Mesendoderm (in vitro differentiated cells): Measurements from ENCODE around the gene RAB14.

ENCODE experiments used
- DNase-seq: peaks from one replicate; pipeline ENCODE4 v3.0.0; 2013
- H2AK5ac ChIP-seq: 2 replicates; pipeline ENCODE4 v1.6.1; 2013; ENCODE audit warnings: low read length, inconsistent platforms
- H2BK120ac ChIP-seq: 2 replicates; pipeline ENCODE4 v1.6.1; 2013; ENCODE audit warnings: low read depth, mild to moderate bottlenecking, low read length, moderate library complexity, mixed read lengths
- H2BK15ac ChIP-seq: replicated peaks from 2 replicates; pipeline ENCODE4 v1.6.1; 2013; ENCODE audit warnings: low read depth, mild to moderate bottlenecking, moderate library complexity
- H2BK5ac ChIP-seq: 2 replicates; pipeline ENCODE4 v1.6.1; 2013; ENCODE audit warnings: low read length, inconsistent platforms
- H3K18ac ChIP-seq: 2 replicates; pipeline ENCODE4 v1.6.1; 2013; ENCODE audit warnings: mild to moderate bottlenecking, low read length, mixed read lengths
- H3K23ac ChIP-seq: one replicate; pipeline ENCODE4 v1.6.1; 2013; ENCODE audit warnings: low read length
- H3K27ac ChIP-seq: 2 replicates; pipeline ENCODE4 v1.5.1; 2013; ENCODE audit warnings: low read depth, mild to moderate bottlenecking, inconsistent platforms, low read length, moderate library complexity
- H3K27me3 ChIP-seq: 2 replicates; pipeline ENCODE4 v1.6.1; 2013; ENCODE audit warnings: low read length, control low read depth, mild to moderate bottlenecking, inconsistent platforms; ENCODE audit not compliant: insufficient read depth, poor library complexity
- H3K36me3 ChIP-seq: 2 replicates; pipeline ENCODE4 v1.6.1; 2013; ENCODE audit warnings: low read length, inconsistent platforms; ENCODE audit not compliant: control insufficient read depth, insufficient read depth
- H3K4ac ChIP-seq: one replicate; pipeline ENCODE4 v1.6.1; 2013; ENCODE audit warnings: low read depth, mild to moderate bottlenecking, low read length, moderate library complexity
- H3K4me1 ChIP-seq: 2 replicates; pipeline ENCODE4 v1.6.1; 2013; ENCODE audit warnings: low read depth, low read length, inconsistent platforms; ENCODE audit not compliant: control insufficient read depth
- H3K4me2 ChIP-seq: 2 replicates; pipeline ENCODE4 v1.6.1; 2013; ENCODE audit warnings: low read length
- H3K4me3 ChIP-seq: 2 replicates; pipeline ENCODE4 v1.5.1; 2013; ENCODE audit warnings: mild to moderate bottlenecking, low read length
- H3K56ac ChIP-seq: one replicate; pipeline ENCODE4 v1.6.1; 2013; ENCODE audit warnings: low read length
- H3K79me1 ChIP-seq: 2 replicates; pipeline ENCODE4 v1.6.1; 2013; ENCODE audit warnings: low read length, inconsistent platforms
- H3K79me2 ChIP-seq: 2 replicates; pipeline ENCODE4 v1.6.1; 2013; ENCODE audit warnings: mild to moderate bottlenecking, low read length; ENCODE audit not compliant: control insufficient read depth, insufficient read depth
- H3K9ac ChIP-seq: 2 replicates; pipeline ENCODE4 v1.6.1; 2013; ENCODE audit warnings: low read length, inconsistent platforms
- H4K5ac ChIP-seq: one replicate; pipeline ENCODE4 v1.6.1; 2013; ENCODE audit warnings: low read length
- H4K8ac ChIP-seq: one replicate; pipeline ENCODE4 v1.6.1; 2013; ENCODE audit warnings: low read depth, mild to moderate bottlenecking, control low read depth, low read length, moderate library complexity
- WGBS: extraction: QIAGEN DNeasy Blood & Tissue Kit; methylation state at CpG from one replicate; pipeline ENCODE4 v1.1.7; 2013; ENCODE audit warnings: low lambda C conversion rate, missing lambda C conversion rate; ENCODE audit not compliant: insufficient coverage; ENCODE audit errors: extremely low coverage; 5-methylcytosine and 5-hydroxymethylcytosine counted together

RAB14 gene

DNA sequence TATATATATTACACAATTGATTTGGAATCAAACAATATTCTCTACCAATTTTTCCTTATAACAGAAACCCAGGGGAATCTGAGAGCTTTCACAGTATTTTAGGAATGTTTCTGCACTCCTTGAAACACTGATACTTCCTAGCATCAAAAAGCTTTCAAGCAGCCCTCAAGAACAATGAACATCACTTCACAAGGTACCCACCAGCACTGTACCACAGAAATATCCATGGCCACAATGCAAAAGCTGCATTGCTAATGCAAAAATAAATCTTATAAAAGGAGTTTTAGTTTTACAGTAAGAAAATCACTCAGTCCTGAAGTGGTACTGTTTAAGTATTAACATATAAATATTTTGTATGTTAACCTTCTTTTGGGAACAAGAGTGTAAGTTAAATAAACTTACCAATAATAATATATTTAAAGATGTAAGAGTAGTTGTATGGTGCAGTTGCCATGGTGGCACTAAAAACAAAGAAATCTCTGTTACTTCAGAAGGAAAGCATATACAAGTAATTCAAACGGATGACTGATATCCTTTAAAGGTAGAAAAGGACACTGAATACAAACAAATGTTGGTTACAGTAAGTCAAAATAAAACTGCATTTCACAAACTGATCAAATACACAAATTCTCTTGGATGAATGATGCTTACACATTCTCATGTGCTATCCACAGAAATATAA lies 8.6 kb downstream of the RAB14 start:
- no peak overlapping the region for H3K23ac ChIP-seq
- peaks cover 6% of the 10 kb centered on the region for H3K79me1 ChIP-seq
- no peak overlapping the region for H2AK5ac ChIP-seq
- H3K56ac ChIP-seq: no peak overlapping the region
- H2BK5ac ChIP-seq: no peak overlapping the region
- H3K27ac ChIP-seq: no peak overlapping the region
- H3K27me3 ChIP-seq: no peaks in the 10 kb centered on the region
- peak; percentile 25 for DNase-seq
- no peak overlapping the region for H2BK15ac ChIP-seq
- H3K9ac ChIP-seq: no peak overlapping the region
- H2BK120ac ChIP-seq: no peak overlapping the region
- no peaks in the 10 kb centered on the region for H3K4me1 ChIP-seq
- H4K5ac ChIP-seq: no peak overlapping the region
- no peak overlapping the region for H3K4ac ChIP-seq
- no peak overlapping the region for H4K8ac ChIP-seq
- H3K18ac ChIP-seq: no peak overlapping the region
- no peaks in the 10 kb centered on the region for H3K36me3 ChIP-seq
- H3K4me2 ChIP-seq: no peak overlapping the region
- WGBS: no CpG with 5 or more reads among the region's 1 CpG
- no peak overlapping the region for H3K4me3 ChIP-seq
- peaks cover 24% of the 10 kb centered on the region for H3K79me2 ChIP-seq

DNA sequence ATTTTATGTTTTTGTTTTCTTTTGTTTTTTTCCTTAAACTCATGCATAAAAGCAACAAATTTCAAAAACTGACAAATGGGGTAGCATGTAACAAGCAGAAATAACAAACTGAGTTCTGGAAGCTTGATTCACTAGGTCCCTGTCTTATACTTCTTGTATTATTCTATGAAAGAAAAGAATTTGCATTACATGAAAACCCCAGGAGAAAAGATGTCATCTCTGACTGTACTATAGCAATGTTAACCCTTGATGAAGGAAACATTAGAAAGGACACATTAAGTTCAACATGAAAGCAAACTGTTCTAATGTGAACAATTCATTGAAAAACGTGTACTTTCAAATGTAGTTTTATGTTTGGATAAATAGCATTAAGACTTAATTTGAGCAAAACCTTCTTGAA lies 9.2 kb downstream of the RAB14 start:
- no peak overlapping the region for H3K4me2 ChIP-seq
- WGBS: no CpG with 5 or more reads among the region's 1 CpG
- no peak overlapping the region for H4K8ac ChIP-seq
- no peak overlapping the region for H3K9ac ChIP-seq
- no peak overlapping the region for H3K4ac ChIP-seq
- H3K56ac ChIP-seq: no peak overlapping the region
- no peak overlapping the region for H3K4me3 ChIP-seq
- H3K79me1 ChIP-seq: peaks cover 6% of the 10 kb centered on the region
- H3K79me2 ChIP-seq: peaks cover 21% of the 10 kb centered on the region
- no peak for DNase-seq
- no peaks in the 10 kb centered on the region for H3K4me1 ChIP-seq
- H3K36me3 ChIP-seq: no peaks in the 10 kb centered on the region
- no peak overlapping the region for H2BK15ac ChIP-seq
- no peak overlapping the region for H3K18ac ChIP-seq
- H4K5ac ChIP-seq: no peak overlapping the region
- H3K27me3 ChIP-seq: no peaks in the 10 kb centered on the region
- no peak overlapping the region for H2BK5ac ChIP-seq
- H2BK120ac ChIP-seq: no peak overlapping the region
- H3K23ac ChIP-seq: no peak overlapping the region
- H2AK5ac ChIP-seq: no peak overlapping the region
- no peak overlapping the region for H3K27ac ChIP-seq

DNA sequence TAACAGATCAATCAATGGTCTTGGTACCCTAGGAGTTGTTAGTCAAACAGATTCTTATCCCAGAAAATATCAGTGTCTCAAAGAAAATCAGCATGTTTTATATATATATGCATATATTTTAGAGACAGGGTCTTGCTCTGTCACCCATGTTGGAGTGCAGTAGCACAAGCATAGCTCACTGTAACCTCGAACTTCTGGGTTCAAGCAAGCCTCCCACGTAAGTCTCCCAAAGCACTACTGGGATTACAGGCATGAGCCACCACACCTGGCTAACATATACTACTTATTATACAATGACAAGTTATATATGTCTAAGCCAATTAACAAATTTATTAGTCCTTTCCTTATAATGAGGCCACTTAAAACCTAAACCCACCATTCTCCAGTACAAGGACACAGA lies 10.4 kb downstream of the RAB14 start:
- no peak overlapping the region for H4K5ac ChIP-seq

DNA sequence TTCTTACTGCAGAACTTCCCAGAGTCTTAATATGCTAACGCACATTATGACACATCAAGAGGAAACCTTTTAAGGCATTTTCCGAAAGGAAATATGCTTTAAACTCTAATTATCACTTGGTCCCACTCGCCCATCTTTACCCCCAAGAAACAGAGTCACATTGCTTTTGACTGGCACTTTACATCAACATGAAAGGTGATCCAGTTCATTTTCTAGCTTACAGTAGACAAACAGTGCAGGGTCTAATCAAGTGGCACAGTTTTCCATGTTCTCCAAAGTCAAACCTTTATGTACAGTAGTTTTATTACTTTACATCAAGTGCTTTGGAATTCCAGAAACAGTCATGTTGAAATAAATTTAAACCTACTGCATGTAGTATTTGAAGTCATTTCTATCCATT lies 12.0 kb downstream of the RAB14 start:
- no peak overlapping the region for H4K5ac ChIP-seq
- H3K56ac ChIP-seq: no peak overlapping the region
- no peak overlapping the region for H3K18ac ChIP-seq
- no peak for DNase-seq
- H3K23ac ChIP-seq: no peak overlapping the region
- peaks cover 8% of the 10 kb centered on the region for H3K79me1 ChIP-seq
- H3K9ac ChIP-seq: no peak overlapping the region
- no peak overlapping the region for H2BK5ac ChIP-seq
- H4K8ac ChIP-seq: no peak overlapping the region
- H3K4me1 ChIP-seq: peaks cover 2% of the 10 kb centered on the region
- no peak overlapping the region for H3K4me3 ChIP-seq
- no peak overlapping the region for H3K27ac ChIP-seq
- H3K36me3 ChIP-seq: no peaks in the 10 kb centered on the region
- WGBS: no CpG with 5 or more reads among the region's 3 CpGs
- H3K4ac ChIP-seq: no peak overlapping the region
- H3K79me2 ChIP-seq: peaks cover 13% of the 10 kb centered on the region
- no peak overlapping the region for H3K4me2 ChIP-seq
- H2AK5ac ChIP-seq: no peak overlapping the region
- no peaks in the 10 kb centered on the region for H3K27me3 ChIP-seq
- no peak overlapping the region for H2BK15ac ChIP-seq
- no peak overlapping the region for H2BK120ac ChIP-seq

More for the DNA sequence above, 10.4 kb downstream of the RAB14 start:
- no peaks in the 10 kb centered on the region for H3K36me3 ChIP-seq
- no peak overlapping the region for H3K27ac ChIP-seq
- H3K18ac ChIP-seq: no peak overlapping the region
- no peak overlapping the region for H3K56ac ChIP-seq
- no peak overlapping the region for H3K9ac ChIP-seq
- H3K27me3 ChIP-seq: no peaks in the 10 kb centered on the region
- no peak overlapping the region for H2AK5ac ChIP-seq
- no peak overlapping the region for H3K4me3 ChIP-seq
- H3K23ac ChIP-seq: no peak overlapping the region
- no peak overlapping the region for H3K4me2 ChIP-seq
- H4K8ac ChIP-seq: no peak overlapping the region
- H2BK15ac ChIP-seq: no peak overlapping the region
- no peaks in the 10 kb centered on the region for H3K4me1 ChIP-seq
- peaks cover 6% of the 10 kb centered on the region for H3K79me1 ChIP-seq
- WGBS: no CpG with 5 or more reads among the region's 2 CpGs
- H3K79me2 ChIP-seq: peaks cover 16% of the 10 kb centered on the region
- no peak for DNase-seq
- H2BK120ac ChIP-seq: no peak overlapping the region
- H2BK5ac ChIP-seq: no peak overlapping the region
- no peak overlapping the region for H3K4ac ChIP-seq

DNA sequence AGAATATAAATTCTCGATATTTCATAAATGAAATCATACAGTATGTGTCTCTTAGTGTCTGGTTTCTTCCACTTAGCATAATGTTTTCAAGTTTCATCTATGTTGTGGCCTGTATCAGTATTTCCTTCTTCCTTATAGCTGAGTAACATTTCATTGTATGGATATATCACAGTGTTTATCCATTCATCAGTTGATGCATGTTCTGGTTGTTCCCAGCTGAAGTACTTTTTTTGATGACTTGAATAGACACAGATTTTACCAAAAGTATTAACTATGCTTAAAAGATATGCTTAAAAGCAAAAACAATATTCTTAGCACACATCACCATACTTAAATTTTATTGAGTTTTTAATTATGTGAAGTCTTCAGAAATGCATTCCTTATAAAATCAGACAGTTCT lies 12.7 kb downstream of the RAB14 start:
- no peak for DNase-seq
- H3K79me1 ChIP-seq: peaks cover 8% of the 10 kb centered on the region
- H2BK5ac ChIP-seq: no peak overlapping the region
- H3K4me3 ChIP-seq: no peak overlapping the region
- H3K27ac ChIP-seq: no peak overlapping the region
- H3K56ac ChIP-seq: no peak overlapping the region
- H3K79me2 ChIP-seq: peaks cover 12% of the 10 kb centered on the region
- no peaks in the 10 kb centered on the region for H3K27me3 ChIP-seq
- no peak overlapping the region for H4K8ac ChIP-seq
- H2BK120ac ChIP-seq: no peak overlapping the region
- no peak overlapping the region for H2AK5ac ChIP-seq
- H3K23ac ChIP-seq: no peak overlapping the region
- H3K18ac ChIP-seq: no peak overlapping the region
- H3K4me2 ChIP-seq: no peak overlapping the region
- no peaks in the 10 kb centered on the region for H3K36me3 ChIP-seq
- no peak overlapping the region for H2BK15ac ChIP-seq
- H3K4me1 ChIP-seq: peaks cover 2% of the 10 kb centered on the region
- H4K5ac ChIP-seq: no peak overlapping the region
- WGBS: no CpG with 5 or more reads among the region's 1 CpG
- H3K4ac ChIP-seq: no peak overlapping the region
- no peak overlapping the region for H3K9ac ChIP-seq
